ENCODE measurements around the gene ANXA2. TPM values are rescaled to one million over a fixed set of nuclear protein-coding genes. Genes with fewer than 3 reads are reported as not detected.

The ANXA2 gene
- total RNA-seq, 4 donors from 2014 or later, result 487 to 718 (median 620) TPM

- Histone ChIP-seq H3K9me3 (no peaks in the 10 kb centered on the region), H3K27ac (no peak overlapping the region), H3K4me1 (peaks cover 0 to 37% (median 24%) of the 10 kb centered on the region in 4 donors), H3K4me3 (no peak overlapping the region), H3K36me3 (peaks cover 0 to under 1% (median 0%) of the 10 kb centered on the region in 4 donors), H3K27me3 (no peaks in the 10 kb centered on the region)
- TF ChIP-seq EP300 (IDR thresholded peaks at IDR 0.05; ENCODE audit: low read depth) (no peak), CTCF (IDR thresholded peaks at IDR 0.05) (no peak), POLR2A (IDR thresholded peaks at IDR 0.05) (no peak), POLR2AphosphoS5 (IDR thresholded peaks at IDR 0.05) (no peak)
- WGBS, 2 donors (ENCODE audit: low coverage in 1 of 2), result 48% methylated on average over 3 of the region's 3 CpGs; no CpG with 5 or more reads in 1 of the 2 donors
- no peak for DNase-seq
- intact Hi-C loops (cut with DNase I; ENCODE audit: low total_unique reads), result no loop called here
- in situ Hi-C loops (cut with MboI; ENCODE audit: low pct_ligation_motif_present in 1 of 4, low pct_unique_long_range_greater_than_20kb in 1 of 4, low sequenced_read_pairs in 3 of 4), result no loop called here
Measured at GRCh38 chr15:60400944-60401343, 3.2 kb upstream of the ANXA2 start.

- Histone ChIP-seq H3K27me3 (no peaks in the 10 kb centered on the region), H3K27ac (peak overlapping the region; percentile 97 to 99 (median 98)), H3K4me1 (peaks cover 6 to 47% (median 34%) of the 10 kb centered on the region in 4 donors), H3K4me3 (no peak overlapping the region), H3K9me3 (no peaks in the 10 kb centered on the region), H3K36me3 (peaks cover 0 to 5% (median 0%) of the 10 kb centered on the region in 4 donors)
- TF ChIP-seq POLR2A (IDR thresholded peaks at IDR 0.05), result no peak
- no peak for TF ChIP-seq EP300 (IDR thresholded peaks at IDR 0.05; ENCODE audit: low read depth)
- no peak for TF ChIP-seq POLR2AphosphoS5 (IDR thresholded peaks at IDR 0.05)
- TF ChIP-seq CTCF (IDR thresholded peaks at IDR 0.05), result no peak
- WGBS, 2 donors (ENCODE audit: low coverage in 1 of 2), result 67 to 73% methylated on average over 1 of the region's 1 CpG
- in situ Hi-C loops (cut with MboI; ENCODE audit: low pct_ligation_motif_present in 1 of 4, low pct_unique_long_range_greater_than_20kb in 1 of 4, low sequenced_read_pairs in 3 of 4), result no loop called here
- intact Hi-C loops (cut with DNase I; ENCODE audit: low total_unique reads), result no loop called here
- no peak for DNase-seq
Measured at GRCh38 chr15:60399931-60400330, 2.1 kb upstream of the ANXA2 start.

- Histone ChIP-seq H3K27me3 (no peaks in the 10 kb centered on the region), H3K36me3 (peaks cover 0 to 5% (median 0%) of the 10 kb centered on the region in 4 donors), H3K4me3 (peak overlapping the region in 1 of 4 donors; percentile 94), H3K4me1 (peaks cover 11 to 53% (median 39%) of the 10 kb centered on the region in 4 donors), H3K27ac (peak overlapping the region; percentile 97 to 99 (median 98)), H3K9me3 (no peaks in the 10 kb centered on the region)
- 36 to 53% methylated on average over 15 to 21 of the region's 21 CpGs for WGBS, 2 donors (ENCODE audit: low coverage in 1 of 2)
- no peak for DNase-seq
- no peak for TF ChIP-seq POLR2A (IDR thresholded peaks at IDR 0.05)
- in situ Hi-C loops (cut with MboI; ENCODE audit: low pct_ligation_motif_present in 1 of 4, low pct_unique_long_range_greater_than_20kb in 1 of 4, low sequenced_read_pairs in 3 of 4) (no loop called here), intact Hi-C loops (cut with DNase I; ENCODE audit: low total_unique reads) (no loop called here)
Measured at GRCh38 chr15:60399246-60399915, 1.6 kb upstream of the ANXA2 start.

GRCh38 chr15:60396958-60397771 is 621 bp downstream of the ANXA2 start:
- 0% methylated on average over 35 of the region's 37 CpGs; no CpG with 5 or more reads in 1 of the 2 donors for WGBS, 2 donors (ENCODE audit: low coverage in 1 of 2)
- in situ Hi-C loops (cut with MboI; ENCODE audit: low pct_ligation_motif_present in 1 of 4, low pct_unique_long_range_greater_than_20kb in 1 of 4, low sequenced_read_pairs in 3 of 4) (no loop called here), intact Hi-C loops (cut with DNase I; ENCODE audit: low total_unique reads) (no loop called here)
- TF ChIP-seq EP300 (IDR thresholded peaks at IDR 0.05; ENCODE audit: low read depth) (peak; percentile 48), POLR2A (IDR thresholded peaks at IDR 0.05) (peak; percentile 57), CTCF (IDR thresholded peaks at IDR 0.05) (peak in 2 of 5 experiments; percentile 11 to 19), POLR2AphosphoS5 (IDR thresholded peaks at IDR 0.05) (peak; percentile 64 to 75 (median 73))
- Histone ChIP-seq H3K36me3 (peaks cover 0 to 5% (median 0%) of the 10 kb centered on the region in 4 donors), H3K4me1 (peaks cover 27 to 63% (median 54%) of the 10 kb centered on the region in 4 donors), H3K27me3 (no peaks in the 10 kb centered on the region), H3K27ac (peak overlapping the region; percentile 97 to 99 (median 98)), H3K9me3 (no peaks in the 10 kb centered on the region), H3K4me3 (peak overlapping the region; percentile 79 to 94 (median 87))
- DNase-seq, result peak; percentile 86

Data from transverse colon (tissue), 4 donors.